Panc1 (cell line): ENCODE results near the gene SCO2. TPM values are rescaled to one million over a fixed set of nuclear protein-coding genes. Genes with fewer than 3 reads are reported as not detected.

Experiments
- ATAC-seq: fragments of 200-7000 bp; cut with Tn5 transposase; 2 replicates; pipeline ENCODE4 v1.9.1; 2020; ENCODE audit warnings: mild to moderate bottlenecking, moderate library complexity
- BruUV-seq: library from RNA; stranded (reverse); fragments of 400-500 nt; replicated peaks from 2 replicates; lab custom pipeline; 2021; lab: Mats Ljungman, UMichigan
- CTCF ChIA-PET: fragments of 300-600 bp; sonication (Branson Sonifier 250); formaldehyde crosslinking; loops from one replicate; lab custom pipeline; 2022; ENCODE audit warnings: antibody characterized with exemption; lab: Charles Lee
- POLR2A ChIA-PET: fragments of 300-600 bp; sonication (Branson Sonifier 250); formaldehyde crosslinking; loops from one replicate; lab custom pipeline; 2022; ENCODE audit warnings: antibody characterized with exemption; lab: Charles Lee
- DNase-seq: peaks from one replicate; pipeline ENCODE4 v3.0.0-alpha.2; 2010; ENCODE audit warnings: low read depth, low spot score
- H3K27ac ChIP-seq: 2 replicates; pipeline ENCODE4 v1.5.1; 2011; ENCODE audit warnings: mild to moderate bottlenecking, low read length, inconsistent platforms
- H3K27me3 ChIP-seq: fragments of 200-500 bp; sonication (Bioruptor generic); 2 replicates; pipeline ENCODE4 v1.6.0; 2014; ENCODE audit warnings: low read length, inconsistent platforms; ENCODE audit not compliant: control insufficient read depth, insufficient read depth
- H3K36me3 ChIP-seq: fragments of 200-500 bp; sonication (Bioruptor generic); 2 replicates; pipeline ENCODE4 v1.5.1; 2014; ENCODE audit warnings: inconsistent platforms, mild to moderate bottlenecking, low read length, moderate library complexity; ENCODE audit not compliant: control insufficient read depth, insufficient read depth
- H3K4me1 ChIP-seq: 2 replicates; pipeline ENCODE4 v1.5.1; 2011; ENCODE audit warnings: inconsistent platforms, mild to moderate bottlenecking, low read length, moderate library complexity; ENCODE audit not compliant: control insufficient read depth, insufficient read depth
- H3K4me3 ChIP-seq, 2 experiments: 2 replicates each; pipeline ENCODE4 v1.5.1; 2011 to 2012; ENCODE audit warnings: low read depth in 2 of 2, low read length in 2 of 2, mild to moderate bottlenecking in 2 of 2, inconsistent platforms in 1 of 2, moderate library complexity in 1 of 2
- H3K9me3 ChIP-seq: fragments of 200-500 bp; sonication (Bioruptor generic); 2 replicates; pipeline ENCODE4 v1.5.1; 2014; ENCODE audit warnings: low read depth, mild to moderate bottlenecking, inconsistent platforms, low read length, moderate library complexity; ENCODE audit not compliant: control insufficient read depth, insufficient read depth
- POLR2AphosphoS5 ChIP-seq: IDR thresholded peaks from 2 replicates; pipeline ENCODE4 v1.6.1; 2012; ENCODE audit warnings: mild to moderate bottlenecking, low read depth, low read length, moderate library complexity
- SIN3A ChIP-seq: IDR thresholded peaks from 2 replicates; pipeline ENCODE4 v1.6.1; 2012; ENCODE audit warnings: low read depth, mild to moderate bottlenecking, low read length, moderate library complexity, borderline replicate concordance; ENCODE audit not compliant: insufficient read depth
- TCF7L2 ChIP-seq: IDR thresholded peaks from 2 replicates; pipeline ENCODE4 v1.6.1; 2011; ENCODE audit warnings: mild to moderate bottlenecking, low read depth, low read length, inconsistent platforms
- in situ Hi-C: cut with HindIII; loops from 2 replicates; pipeline ENCODE4 v1.10.0; 2016; ENCODE audit warnings: low sequenced_read_pairs, low pct_unique_long_range_greater_than_20kb
- intact Hi-C: fragments of 100-400 bp; cut with micrococcal nuclease; formaldehyde crosslinking; loops from one replicate; pipeline ENCODE4 v1.10.0; 2022; ENCODE audit not compliant: unreplicated experiment
- total RNA-seq: library from RNA; stranded (reverse); gene quantifications from one replicate; pipeline ENCODE4 v1.2.1, GENCODE V29; 2021; ENCODE audit not compliant: unreplicated experiment
- TF ChIP-seq, protein P1 (sequence below): fragments of 450-650 bp; IDR thresholded peaks from 2 replicates; pipeline ENCODE4 v1.5.1; 2017; ENCODE audit warnings: mild to moderate bottlenecking

The SCO2 gene
- total RNA-seq, 1 experiment from 2014 or later, result 14.2 TPM

DNA sequence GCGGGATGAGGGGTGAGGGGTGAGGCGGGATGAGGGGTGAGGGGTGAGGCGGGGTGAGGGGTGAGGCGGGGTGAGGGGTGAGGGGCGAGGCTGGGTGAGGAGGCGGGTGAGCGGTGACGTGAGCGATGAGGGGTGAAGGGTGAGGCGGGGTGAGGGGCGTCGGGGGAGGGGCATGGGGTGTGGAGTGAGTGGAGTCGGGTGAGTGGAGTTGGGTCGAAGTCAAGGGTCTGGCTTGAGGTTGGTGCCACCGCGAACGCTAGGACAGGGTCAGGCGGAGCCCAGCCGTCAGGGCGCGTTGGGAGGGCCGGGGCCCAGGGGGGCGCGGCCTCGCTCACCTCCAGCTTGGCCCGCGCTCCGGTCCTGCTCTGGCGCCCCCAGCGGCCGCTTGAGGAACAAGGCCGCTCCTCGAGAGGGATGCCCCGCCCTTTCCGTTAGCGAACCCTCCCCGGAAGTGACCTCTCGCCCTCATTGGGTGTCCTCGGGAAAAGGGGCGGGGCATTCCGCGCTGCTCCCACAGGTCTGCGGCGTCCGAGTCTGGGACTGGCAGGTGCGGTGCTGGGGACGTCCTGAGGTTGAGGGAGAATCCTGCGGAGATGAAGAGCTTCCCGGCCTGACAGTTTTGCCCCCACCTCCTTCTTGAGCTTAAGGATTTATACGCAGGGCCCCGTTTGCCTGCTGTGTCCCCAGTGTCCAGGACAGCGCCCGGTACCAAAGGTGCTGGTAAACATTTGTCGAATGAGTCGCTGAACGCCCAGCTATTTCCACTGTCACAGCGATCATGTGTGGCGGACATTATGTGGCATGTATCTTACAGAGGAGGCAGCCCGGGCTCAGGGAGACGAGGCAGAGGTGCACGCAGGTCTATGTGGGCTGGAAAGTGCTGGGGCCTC, 37.4 kb upstream of the SCO2 start, which contains the start of gene SYCE3:
Gene SYCE3, minus strand, starts transcription at position 397 of the 890 bp plus-strand sequence. CDS start 6,514 bp downstream, outside the sequence.
- Histone ChIP-seq H3K27me3 (no peaks in the 10 kb centered on the region), H3K4me3 (peak within 1 kb of the TSS; percentile 67 to 82), H3K4me1 (0 out of 2 replicates have a peak, but pooled peaks cover 4% of the 10 kb centered on the region), H3K9me3 (no peaks in the 10 kb centered on the region), H3K36me3 (no peaks in the 10 kb centered on the region), H3K27ac (peak within 1 kb of the TSS; percentile 66; the same call in 1 of the 2 replicates)
- in situ Hi-C loops (no loop called here), intact Hi-C loops (no loop called here)
- TSS peak; percentile 94 for BruUV-seq
- peak; percentile 66 for DNase-seq
- ATAC-seq, result peak; percentile 98
- ChIA-PET CTCF (interaction anchor here (0.6 to 0.9 kb wide), 4 partner anchors 13 to 66 kb away, joined by 3 to 5 read pairs (median 3); partner anchors contain the start of gene ARSA), POLR2A (no interaction called here)
- TF ChIP-seq POLR2AphosphoS5 (peak; percentile 54), TCF7L2 (no peak)
- TF ChIP-seq, protein P1, sequence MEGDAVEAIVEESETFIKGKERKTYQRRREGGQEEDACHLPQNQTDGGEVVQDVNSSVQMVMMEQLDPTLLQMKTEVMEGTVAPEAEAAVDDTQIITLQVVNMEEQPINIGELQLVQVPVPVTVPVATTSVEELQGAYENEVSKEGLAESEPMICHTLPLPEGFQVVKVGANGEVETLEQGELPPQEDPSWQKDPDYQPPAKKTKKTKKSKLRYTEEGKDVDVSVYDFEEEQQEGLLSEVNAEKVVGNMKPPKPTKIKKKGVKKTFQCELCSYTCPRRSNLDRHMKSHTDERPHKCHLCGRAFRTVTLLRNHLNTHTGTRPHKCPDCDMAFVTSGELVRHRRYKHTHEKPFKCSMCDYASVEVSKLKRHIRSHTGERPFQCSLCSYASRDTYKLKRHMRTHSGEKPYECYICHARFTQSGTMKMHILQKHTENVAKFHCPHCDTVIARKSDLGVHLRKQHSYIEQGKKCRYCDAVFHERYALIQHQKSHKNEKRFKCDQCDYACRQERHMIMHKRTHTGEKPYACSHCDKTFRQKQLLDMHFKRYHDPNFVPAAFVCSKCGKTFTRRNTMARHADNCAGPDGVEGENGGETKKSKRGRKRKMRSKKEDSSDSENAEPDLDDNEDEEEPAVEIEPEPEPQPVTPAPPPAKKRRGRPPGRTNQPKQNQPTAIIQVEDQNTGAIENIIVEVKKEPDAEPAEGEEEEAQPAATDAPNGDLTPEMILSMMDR, result peak; percentile 92

DNA sequence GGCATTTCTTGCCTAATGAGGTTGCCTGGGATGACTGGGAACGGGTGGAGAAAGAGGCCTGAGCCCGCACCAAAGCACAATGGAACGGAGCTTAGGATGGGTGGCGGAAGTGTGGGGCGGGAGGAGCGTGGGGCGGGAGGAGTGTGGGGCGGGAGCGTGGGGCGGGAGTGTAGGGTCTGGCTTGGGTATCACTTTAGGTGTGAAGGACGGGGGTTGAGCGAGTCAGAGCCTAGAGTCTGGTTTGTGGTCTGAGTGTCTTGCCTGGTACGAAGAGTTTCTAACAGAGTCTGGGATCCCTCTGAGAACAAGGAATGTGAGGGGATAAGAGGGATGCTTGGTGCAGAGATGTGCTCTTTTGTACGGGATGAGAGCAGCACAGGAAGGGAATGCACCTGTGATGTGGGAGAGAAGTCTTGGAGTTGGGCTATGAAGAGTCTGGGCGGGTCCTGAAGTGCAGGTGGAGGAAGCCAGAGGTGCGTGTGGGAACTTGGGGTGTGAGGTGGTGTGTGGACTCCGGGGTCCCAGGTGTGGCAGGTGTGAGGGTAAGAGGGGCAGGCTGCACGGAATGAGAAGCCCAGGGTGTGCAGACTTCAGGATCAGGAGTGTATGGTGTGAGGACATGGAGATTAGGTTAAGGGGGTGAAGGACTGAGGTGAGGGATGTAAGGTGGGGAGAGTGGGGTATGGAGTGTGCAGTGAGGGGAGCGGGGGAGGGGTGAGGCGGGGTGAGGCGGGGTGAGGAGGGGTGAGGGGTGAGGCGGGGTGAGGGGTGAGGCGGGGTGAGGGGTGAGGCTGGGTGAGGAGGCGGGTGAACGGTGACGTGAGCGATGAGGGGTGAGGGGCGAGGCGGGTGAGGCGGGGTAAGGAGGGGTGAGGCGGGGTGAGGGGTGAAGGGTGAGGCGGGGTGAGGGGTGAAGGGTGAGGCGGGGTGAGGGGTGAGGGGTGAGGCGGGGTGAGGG, 36.3 kb upstream of the SCO2 start:
- ChIA-PET CTCF (no interaction called here), POLR2A (interaction anchor here (0.5 kb wide), 1 partner anchor 53 kb away, joined by 5 read pairs; no protein-coding TSS in a partner anchor)
- H3K27ac ChIP-seq, result no peak overlapping the region
- no TSS peak for BruUV-seq
- H3K4me1 ChIP-seq, result 0 out of 2 replicates have a peak, but pooled peaks cover 4% of the 10 kb centered on the region
- in situ Hi-C loops, result no loop called here
- DNase-seq (no peak), ATAC-seq (no peak)
- H3K4me3 ChIP-seq, result no peak overlapping the region
- intact Hi-C loops, result no loop called here
- no peaks in the 10 kb centered on the region for H3K9me3 ChIP-seq
- H3K36me3 ChIP-seq, result no peaks in the 10 kb centered on the region
- H3K27me3 ChIP-seq, result no peaks in the 10 kb centered on the region
- no peak for TF ChIP-seq TCF7L2
- TF ChIP-seq, protein P1, result no peak
- no peak for TF ChIP-seq POLR2AphosphoS5

DNA sequence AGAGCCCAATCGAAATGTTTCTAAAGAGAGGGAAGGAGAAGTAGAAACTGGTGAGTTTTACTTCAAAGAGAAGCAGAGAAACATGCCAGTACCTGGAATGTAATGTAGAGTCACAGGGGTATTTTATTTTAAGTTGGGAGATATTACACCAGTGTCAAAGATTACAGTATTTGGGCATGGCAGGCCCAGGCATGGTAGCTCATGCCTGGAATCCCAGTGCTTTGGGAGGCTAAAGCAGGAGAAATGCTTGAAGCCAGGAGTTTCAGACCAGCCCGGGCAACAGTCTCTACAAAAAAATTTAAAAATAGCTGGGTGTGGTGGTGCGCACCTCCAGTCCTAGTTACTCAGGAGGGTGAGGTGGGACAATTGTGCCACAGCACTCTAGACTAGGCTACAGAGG, 34.6 kb upstream of the SCO2 start:
- TF ChIP-seq SIN3A (no peak), POLR2AphosphoS5 (no peak), TCF7L2 (no peak)
- Histone ChIP-seq H3K4me3 (no peak overlapping the region), H3K36me3 (no peaks in the 10 kb centered on the region), H3K9me3 (no peaks in the 10 kb centered on the region), H3K4me1 (0 out of 2 replicates have a peak, but pooled peaks cover 4% of the 10 kb centered on the region), H3K27me3 (no peaks in the 10 kb centered on the region), H3K27ac (no peak overlapping the region)
- POLR2A ChIA-PET, result no interaction called here
- intact Hi-C loops (no loop called here), in situ Hi-C loops (no loop called here)
- DNase-seq (no peak), ATAC-seq (no peak)
- CTCF ChIA-PET, result no interaction called here
- BruUV-seq, result no TSS peak
